Suprapubic skin (tissue), 4 donors: ENCODE data around the gene ZSCAN5B.

Experiments
- POLR2A ChIP-seq, 2 donors: fragments of 450-650 bp; IDR thresholded peaks; one replicate each; pipeline ENCODE4 v1.6.1; 2017; ENCODE audit warnings: antibody characterized with exemption in 2 of 2, mild to moderate bottlenecking in 2 of 2, moderate library complexity in 2 of 2
- POLR2AphosphoS5 ChIP-seq, 3 donors: sonication (generic); formaldehyde crosslinking; IDR thresholded peaks; one replicate each; pipeline ENCODE4 v1.6.1; 2017; ENCODE audit warnings: antibody characterized with exemption in 3 of 3
- TF ChIP-seq, protein P1 (sequence below), 2 donors: fragments of 200-600 bp in 1 of 2; fragments of 450-650 bp in 1 of 2; sonication (generic) in 1 of 2; IDR thresholded peaks; one replicate each; pipeline ENCODE4 v1.5.1; 2016 to 2019; ENCODE audit warnings: antibody characterized with exemption in 2 of 2, mild to moderate bottlenecking in 1 of 2, moderate library complexity in 1 of 2

- TF ChIP-seq POLR2AphosphoS5 (IDR thresholded peaks at IDR 0.05): peak; percentile 66 to 98 (median 93)
- TF ChIP-seq, protein P1, sequence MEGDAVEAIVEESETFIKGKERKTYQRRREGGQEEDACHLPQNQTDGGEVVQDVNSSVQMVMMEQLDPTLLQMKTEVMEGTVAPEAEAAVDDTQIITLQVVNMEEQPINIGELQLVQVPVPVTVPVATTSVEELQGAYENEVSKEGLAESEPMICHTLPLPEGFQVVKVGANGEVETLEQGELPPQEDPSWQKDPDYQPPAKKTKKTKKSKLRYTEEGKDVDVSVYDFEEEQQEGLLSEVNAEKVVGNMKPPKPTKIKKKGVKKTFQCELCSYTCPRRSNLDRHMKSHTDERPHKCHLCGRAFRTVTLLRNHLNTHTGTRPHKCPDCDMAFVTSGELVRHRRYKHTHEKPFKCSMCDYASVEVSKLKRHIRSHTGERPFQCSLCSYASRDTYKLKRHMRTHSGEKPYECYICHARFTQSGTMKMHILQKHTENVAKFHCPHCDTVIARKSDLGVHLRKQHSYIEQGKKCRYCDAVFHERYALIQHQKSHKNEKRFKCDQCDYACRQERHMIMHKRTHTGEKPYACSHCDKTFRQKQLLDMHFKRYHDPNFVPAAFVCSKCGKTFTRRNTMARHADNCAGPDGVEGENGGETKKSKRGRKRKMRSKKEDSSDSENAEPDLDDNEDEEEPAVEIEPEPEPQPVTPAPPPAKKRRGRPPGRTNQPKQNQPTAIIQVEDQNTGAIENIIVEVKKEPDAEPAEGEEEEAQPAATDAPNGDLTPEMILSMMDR (IDR thresholded peaks at IDR 0.05): no peak
- TF ChIP-seq POLR2A (IDR thresholded peaks at IDR 0.05): peak in 1 of 2 donors; percentile 16
Observed at GRCh38 chr19:56140583-56141416, 56.8 kb downstream of the ZSCAN5B start, which contains the start of gene ZNF444.
